Neutrophil (primary cell): Measurements from ENCODE around the gene KY.

Source experiments
- H3K27ac ChIP-seq: fragments of 200-600 bp; sonication (generic); 2 replicates; pipeline ENCODE4 v1.5.1; 2016; ENCODE audit warnings: mild to moderate bottlenecking, moderate library complexity
- H3K27me3 ChIP-seq: fragments of 200-600 bp; sonication (generic); 2 replicates; pipeline ENCODE4 v1.6.0; 2016; ENCODE audit warnings: mild to moderate bottlenecking
- H3K36me3 ChIP-seq: fragments of 200-600 bp; sonication (generic); 2 replicates; pipeline ENCODE4 v1.5.1; 2017
- H3K4me1 ChIP-seq, 2 experiments: fragments of 200-600 bp in 1 of 2; sonication (generic) in 1 of 2; 1 replicate in 1 of 2; 2 replicates in 1 of 2; pipeline versions ENCODE4 v1.5.1 to v1.6.1; 2013 to 2016; ENCODE audit warnings: low read depth in 1 of 2, low read length in 1 of 2, mild to moderate bottlenecking in 1 of 2, moderate library complexity in 1 of 2; ENCODE audit not compliant: control insufficient read depth in 1 of 2, insufficient read depth in 1 of 2
- H3K4me3 ChIP-seq, 2 experiments: fragments of 200-600 bp in 1 of 2; sonication (generic) in 1 of 2; 1 replicate in 1 of 2; 2 replicates in 1 of 2; pipeline ENCODE4 v1.5.1; 2013 to 2016; ENCODE audit warnings: low read depth in 1 of 2, low read length in 1 of 2, mild to moderate bottlenecking in 1 of 2, moderate library complexity in 1 of 2
- H3K9me3 ChIP-seq: fragments of 200-600 bp; sonication (generic); 2 replicates; pipeline ENCODE4 v1.5.1; 2016
- CTCF ChIP-seq: fragments of 200-600 bp; sonication (generic); IDR thresholded peaks from 2 replicates; pipeline ENCODE4 v1.5.1; 2016; ENCODE audit warnings: antibody characterized with exemption

KY gene

GRCh38 chr3:134685929-134686802 is 35.3 kb upstream of the KY start:
- no peaks in the 10 kb centered on the region for H3K9me3 ChIP-seq
- H3K27ac ChIP-seq: no peak overlapping the region
- no peak for TF ChIP-seq CTCF
- no peaks in the 10 kb centered on the region for H3K27me3 ChIP-seq
- no peak overlapping the region for H3K4me3 ChIP-seq
- peaks cover 37 to 40% of the 10 kb centered on the region in 2 experiments for H3K4me1 ChIP-seq
- peaks cover 11% of the 10 kb centered on the region for H3K36me3 ChIP-seq

DNA sequence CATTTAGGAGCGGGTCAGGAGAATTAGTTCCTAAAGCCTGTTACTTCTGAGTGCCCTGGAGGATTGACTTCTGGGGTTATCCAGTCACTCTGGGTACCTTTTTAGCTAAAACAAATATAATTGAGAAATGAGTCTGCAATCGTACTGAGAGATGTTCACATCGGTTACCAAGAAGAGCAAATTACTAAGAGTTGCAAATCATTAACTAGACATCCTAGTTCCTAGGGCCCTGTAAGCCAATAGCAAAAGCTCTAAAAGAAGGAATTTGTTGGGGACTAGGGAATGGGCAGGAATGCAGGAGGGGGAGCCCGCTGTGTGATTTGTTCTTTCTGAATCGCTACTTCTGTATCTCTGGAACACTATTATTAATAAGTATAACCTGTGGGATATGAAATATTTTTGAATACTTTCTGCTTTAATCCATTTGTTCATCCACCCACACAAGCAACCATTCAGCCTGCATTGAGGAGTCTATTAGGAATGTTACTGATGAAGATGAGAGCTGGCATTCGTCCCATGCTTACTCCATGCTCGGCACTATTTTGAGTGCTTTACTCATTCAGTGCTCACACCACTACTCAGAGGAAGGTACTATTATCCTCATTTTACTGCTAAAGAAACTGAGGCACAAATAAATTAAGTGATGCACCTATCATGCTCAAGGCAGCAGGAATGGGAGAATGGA is 31.5 kb upstream of the KY start:
- H3K27me3 ChIP-seq: no peaks in the 10 kb centered on the region
- TF ChIP-seq CTCF: no peak
- H3K27ac ChIP-seq: no peak overlapping the region
- H3K4me1 ChIP-seq: peaks cover 2 to 8% of the 10 kb centered on the region in 2 experiments
- peaks cover 17% of the 10 kb centered on the region for H3K36me3 ChIP-seq
- no peaks in the 10 kb centered on the region for H3K9me3 ChIP-seq
- no peak overlapping the region for H3K4me3 ChIP-seq

DNA sequence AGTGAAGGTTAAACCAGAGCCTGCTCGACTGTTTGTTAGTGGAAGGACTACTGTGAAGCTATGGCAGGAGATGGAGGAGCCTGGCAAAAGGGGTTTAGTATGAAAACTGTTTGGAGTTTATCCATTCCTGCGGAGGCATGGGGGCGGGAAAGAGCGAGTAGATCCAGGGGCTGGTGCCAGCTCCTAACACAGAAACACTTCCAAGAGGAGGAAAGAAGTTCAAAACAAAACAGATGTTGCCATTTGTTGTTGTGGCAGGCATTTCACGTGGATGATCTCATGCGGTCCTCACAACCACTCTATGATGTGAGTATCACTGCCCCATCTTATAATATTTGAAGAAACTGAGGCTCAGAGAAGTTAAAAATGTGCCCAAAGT is 30.7 kb upstream of the KY start:
- H3K9me3 ChIP-seq: no peaks in the 10 kb centered on the region

GRCh38 chr3:134680796-134681521 is 30.1 kb upstream of the KY start:
- Histone ChIP-seq H3K9me3 (no peaks in the 10 kb centered on the region), H3K27ac (no peak overlapping the region), H3K36me3 (peaks cover 10% of the 10 kb centered on the region), H3K4me3 (no peak overlapping the region), H3K4me1 (peaks cover 0 to 7% of the 10 kb centered on the region in 2 experiments), H3K27me3 (no peaks in the 10 kb centered on the region)
- no peak for TF ChIP-seq CTCF

More for the DNA sequence above, 30.7 kb upstream of the KY start:
- no peaks in the 10 kb centered on the region for H3K27me3 ChIP-seq
- no peak overlapping the region for H3K27ac ChIP-seq
- TF ChIP-seq CTCF: no peak
- H3K36me3 ChIP-seq: peaks cover 16% of the 10 kb centered on the region
- H3K4me1 ChIP-seq: peaks cover 0 to 7% of the 10 kb centered on the region in 2 experiments
- H3K4me3 ChIP-seq: no peak overlapping the region

- H3K9me3 ChIP-seq: no peaks in the 10 kb centered on the region
- no peaks in the 10 kb centered on the region for H3K27me3 ChIP-seq
- no peaks in the 10 kb centered on the region for H3K4me1 ChIP-seq
- no peak for TF ChIP-seq CTCF
- H3K27ac ChIP-seq: no peak overlapping the region
- H3K4me3 ChIP-seq: no peak overlapping the region
- H3K36me3 ChIP-seq: peaks cover 6% of the 10 kb centered on the region
Observed at GRCh38 chr3:134677987-134678308, 27.1 kb upstream of the KY start.
